ENCODE data around the gene FAM177B.

The FAM177B gene

GRCh38 chr1:222769181-222769580 lies 32.2 kb downstream of the FAM177B start:
- no peak overlapping the region for H3K4me3 ChIP-seq (ENCODE audit: control insufficient read depth, low read depth, low read length)
- DNase-seq (ENCODE audit: low read depth): no peak
- TF ChIP-seq CTCF (IDR thresholded peaks at IDR 0.05; ENCODE audit: control insufficient read depth, insufficient read depth, low read depth, low read length, missing control alignments): peak; percentile 4

- TF ChIP-seq CTCF (IDR thresholded peaks at IDR 0.05; ENCODE audit: control insufficient read depth, insufficient read depth, low read depth, low read length, missing control alignments): no peak
- DNase-seq (ENCODE audit: low read depth): no peak
- H3K4me3 ChIP-seq (ENCODE audit: control insufficient read depth, low read depth, low read length): no peak overlapping the region
Observed at GRCh38 chr1:222769971-222770620, 33.1 kb downstream of the FAM177B start.

DNA sequence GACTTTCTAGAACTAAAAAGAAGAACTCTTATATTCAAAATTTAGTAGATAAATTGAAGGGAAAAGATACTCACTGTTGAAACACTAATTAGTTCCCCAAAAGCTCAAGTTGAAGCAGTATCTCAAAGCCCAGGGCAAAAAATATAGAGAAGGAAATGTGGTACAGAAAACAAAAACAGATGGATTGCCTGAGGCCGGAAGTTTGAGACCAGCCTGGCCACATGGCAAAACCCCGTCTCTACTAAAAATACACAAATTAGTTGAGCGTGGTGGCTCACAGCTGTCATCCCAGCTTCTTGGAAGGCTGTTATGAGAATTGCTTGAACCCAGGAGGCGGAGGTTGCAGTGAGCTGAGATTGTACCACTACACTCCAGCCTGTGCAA lies 36.0 kb downstream of the FAM177B start:
- no peak for TF ChIP-seq CTCF (IDR thresholded peaks at IDR 0.05; ENCODE audit: control insufficient read depth, insufficient read depth, low read depth, low read length, missing control alignments)
- no peak overlapping the region for H3K4me3 ChIP-seq (ENCODE audit: control insufficient read depth, low read depth, low read length)
- no peak for DNase-seq (ENCODE audit: low read depth)

- DNase-seq (ENCODE audit: low read depth): no peak
- TF ChIP-seq CTCF (IDR thresholded peaks at IDR 0.05; ENCODE audit: control insufficient read depth, insufficient read depth, low read depth, low read length, missing control alignments): no peak
- no peak overlapping the region for H3K4me3 ChIP-seq (ENCODE audit: control insufficient read depth, low read depth, low read length)
Observed at GRCh38 chr1:222777463-222777862, 40.5 kb downstream of the FAM177B start.

DNA sequence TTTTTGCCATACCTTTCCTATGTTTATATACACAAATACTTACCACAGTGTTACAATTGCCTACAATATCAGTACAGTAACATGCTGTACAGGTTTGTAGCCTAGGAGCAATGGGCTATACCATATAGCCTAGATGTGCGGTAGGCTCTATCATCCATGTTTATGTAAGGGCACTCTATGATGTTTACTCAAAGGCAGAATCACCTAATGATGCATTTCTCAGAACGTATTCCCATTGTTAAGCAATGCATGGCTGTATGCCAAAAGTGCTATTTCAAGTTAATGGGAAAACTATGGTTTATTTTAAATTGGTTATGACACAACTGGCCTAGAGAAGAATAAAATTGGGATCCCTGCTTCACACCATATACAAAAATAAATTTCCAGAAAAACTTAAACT lies 41.0 kb downstream of the FAM177B start:
- no peak overlapping the region for H3K4me3 ChIP-seq (ENCODE audit: control insufficient read depth, low read depth, low read length)
- no peak for DNase-seq (ENCODE audit: low read depth)
- TF ChIP-seq CTCF (IDR thresholded peaks at IDR 0.05; ENCODE audit: control insufficient read depth, insufficient read depth, low read depth, low read length, missing control alignments): no peak

DNA sequence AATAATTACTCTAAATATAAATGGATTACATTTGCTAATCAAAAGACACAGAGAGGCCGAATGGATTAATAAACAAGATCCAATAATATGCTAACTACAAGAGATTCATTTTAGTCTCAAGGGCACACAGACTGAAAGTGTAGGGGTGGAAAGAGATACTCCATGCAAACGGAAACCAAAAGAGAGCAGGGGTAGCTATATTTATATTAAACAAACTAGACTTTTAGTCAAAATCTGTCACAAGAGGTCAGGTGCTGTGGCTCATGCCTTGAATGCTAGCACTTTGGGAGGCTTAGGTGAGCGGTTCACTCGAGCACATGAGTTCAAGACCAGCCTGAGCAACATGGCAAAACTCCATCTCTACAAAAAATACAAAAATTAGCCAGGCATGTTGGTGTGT lies 44.2 kb downstream of the FAM177B start:
- H3K4me3 ChIP-seq (ENCODE audit: control insufficient read depth, low read depth, low read length): no peak overlapping the region
- DNase-seq (ENCODE audit: low read depth): no peak
- TF ChIP-seq CTCF (IDR thresholded peaks at IDR 0.05; ENCODE audit: control insufficient read depth, insufficient read depth, low read depth, low read length, missing control alignments): no peak

- no peak for TF ChIP-seq CTCF (IDR thresholded peaks at IDR 0.05; ENCODE audit: control insufficient read depth, insufficient read depth, low read depth, low read length, missing control alignments)
- DNase-seq (ENCODE audit: low read depth): no peak
Observed at GRCh38 chr1:222783051-222783450, 46.0 kb downstream of the FAM177B start.

More at GRCh38 chr1:222783051-222783450, 46.0 kb downstream of the FAM177B start:
- H3K4me3 ChIP-seq (ENCODE audit: control insufficient read depth, low read depth, low read length): no peak overlapping the region
